Measurements from ENCODE around the gene LINGO3.

DNA sequence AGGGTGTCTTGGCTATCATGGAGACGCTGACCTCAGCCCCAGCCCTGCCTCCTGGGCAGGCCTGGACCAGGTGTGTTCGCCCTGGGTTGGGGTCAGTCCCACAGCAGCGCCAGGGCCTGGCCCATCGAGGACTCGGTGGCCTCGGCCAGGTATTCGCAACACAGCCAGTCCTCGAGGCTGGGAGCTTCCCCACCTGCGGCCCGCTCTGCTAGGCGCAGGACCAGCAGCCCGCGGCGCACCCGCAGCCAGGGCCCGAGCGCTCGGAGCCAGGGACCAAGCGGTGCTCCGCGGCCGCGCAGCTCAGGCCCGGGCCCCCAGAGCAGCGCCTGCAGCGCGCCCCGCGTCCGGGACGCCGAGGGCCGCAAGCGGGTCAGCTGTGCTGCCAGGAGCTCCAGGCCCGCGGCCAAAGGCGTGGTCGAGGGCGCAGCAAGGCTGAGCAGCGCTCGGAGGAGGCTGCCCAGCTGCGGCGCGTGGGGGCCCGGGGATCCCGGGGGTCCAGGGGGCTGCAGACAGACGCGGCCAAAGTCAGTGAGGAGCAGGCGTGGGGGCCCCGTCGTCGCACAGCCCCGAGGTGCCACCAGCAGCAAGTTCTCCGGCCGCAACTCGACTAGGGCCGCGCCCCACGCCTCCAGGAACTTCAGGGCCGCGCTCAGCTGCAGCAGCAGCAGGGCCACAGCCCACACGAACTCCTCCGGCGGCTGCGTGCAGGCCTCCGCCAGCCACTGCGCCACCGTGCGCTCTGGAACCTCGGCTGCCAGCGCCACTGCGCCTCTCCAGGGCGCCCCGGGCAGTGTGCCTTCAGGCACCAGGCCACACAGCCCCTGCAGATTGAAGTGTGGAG, 32.1 kb downstream of the LINGO3 start:
- TF ChIP-seq TAF1 (IDR thresholded peaks at IDR 0.05; ENCODE audit: borderline replicate concordance, low read depth, low read length) (no peak), POLR2A (IDR thresholded peaks at IDR 0.05; ENCODE audit: low read depth, low read length) (peak; percentile 30), NR2C2 (IDR thresholded peaks at IDR 0.05; ENCODE audit: borderline replicate concordance, control insufficient read depth, insufficient read length, low read depth) (no peak), YY1 (IDR thresholded peaks at IDR 0.05; ENCODE audit: low read depth, low read length) (no peak), JUND (IDR thresholded peaks at IDR 0.05; ENCODE audit: low read depth, low read length) (no peak), BHLHE40 (IDR thresholded peaks at IDR 0.05; ENCODE audit: borderline replicate concordance in 1 of 2, low read depth in 2 of 2, low read length in 1 of 2) (no peak), EZH2 (IDR thresholded peaks at IDR 0.05; ENCODE audit: borderline replicate concordance, control insufficient read depth, low read depth, low read length) (no peak)
- TF ChIP-seq, protein P1, sequence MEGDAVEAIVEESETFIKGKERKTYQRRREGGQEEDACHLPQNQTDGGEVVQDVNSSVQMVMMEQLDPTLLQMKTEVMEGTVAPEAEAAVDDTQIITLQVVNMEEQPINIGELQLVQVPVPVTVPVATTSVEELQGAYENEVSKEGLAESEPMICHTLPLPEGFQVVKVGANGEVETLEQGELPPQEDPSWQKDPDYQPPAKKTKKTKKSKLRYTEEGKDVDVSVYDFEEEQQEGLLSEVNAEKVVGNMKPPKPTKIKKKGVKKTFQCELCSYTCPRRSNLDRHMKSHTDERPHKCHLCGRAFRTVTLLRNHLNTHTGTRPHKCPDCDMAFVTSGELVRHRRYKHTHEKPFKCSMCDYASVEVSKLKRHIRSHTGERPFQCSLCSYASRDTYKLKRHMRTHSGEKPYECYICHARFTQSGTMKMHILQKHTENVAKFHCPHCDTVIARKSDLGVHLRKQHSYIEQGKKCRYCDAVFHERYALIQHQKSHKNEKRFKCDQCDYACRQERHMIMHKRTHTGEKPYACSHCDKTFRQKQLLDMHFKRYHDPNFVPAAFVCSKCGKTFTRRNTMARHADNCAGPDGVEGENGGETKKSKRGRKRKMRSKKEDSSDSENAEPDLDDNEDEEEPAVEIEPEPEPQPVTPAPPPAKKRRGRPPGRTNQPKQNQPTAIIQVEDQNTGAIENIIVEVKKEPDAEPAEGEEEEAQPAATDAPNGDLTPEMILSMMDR (IDR thresholded peaks at IDR 0.05 in 2 of 3, conservative IDR thresholded peaks at IDR 0.05 in 1 of 3; ENCODE audit: control insufficient read depth in 2 of 3, extremely low read depth in 1 of 3, insufficient read depth in 1 of 3, low read depth in 3 of 3, low read length in 3 of 3), result no peak

Measured in GM12878 (cell line).